GM12878 (cell line): ENCODE data around the gene ADAMTS3. TPM values are rescaled to one million over a fixed set of nuclear protein-coding genes. Genes with fewer than 3 reads are reported as not detected.

Experiments
- ATAC-seq: fragments of 200-7000 bp; cut with Tn5 transposase; 3 replicates; pipeline ENCODE4 v1.9.1; 2020; ENCODE audit warnings: mild to moderate bottlenecking, moderate library complexity
- BruUV-seq: library from RNA; stranded (reverse); fragments of 400-500 nt; replicated peaks from 2 replicates; lab custom pipeline; 2021; lab: Mats Ljungman, UMichigan
- CTCF ChIA-PET: fragments of 300-600 bp; sonication (Branson Sonifier 250); formaldehyde crosslinking; extraction: SDS; loops from one replicate; lab custom pipeline; 2021; ENCODE audit warnings: inconsistent platforms; lab: Yijun Ruan, JAX
- POLR2A ChIA-PET: fragments of 350-600 bp; formaldehyde crosslinking; extraction: SDS; loops from one replicate; lab custom pipeline; 2021; ENCODE audit warnings: inconsistent platforms; lab: Charles Lee
- RAD21 ChIA-PET: fragments of 300-600 bp; sonication (Branson Sonifier 250); formaldehyde crosslinking; loops from one replicate; lab custom pipeline; 2023; ENCODE audit warnings: antibody characterized with exemption; ENCODE audit not compliant: unreplicated experiment; lab: Charles Lee
- SMC1A ChIA-PET: fragments of 300-600 bp; sonication (Branson Sonifier 250); formaldehyde crosslinking; loops from one replicate; lab custom pipeline; 2023; ENCODE audit not compliant: unreplicated experiment, uncharacterized antibody; lab: Charles Lee
- DNase-seq: peaks from one replicate; pipeline ENCODE4 v3.0.0-alpha.2; 2011; ENCODE audit warnings: low read depth, low spot score
- FAIRE-seq: peaks from 3 replicates; lab custom pipeline; 2011; peaks lifted over from hg19 to GRCh38; lab: Jason Lieb, UNC
- H2AFZ ChIP-seq: 2 replicates; pipeline ENCODE4 v1.6.0; 2011; ENCODE audit warnings: low read depth, low read length, control low read depth; ENCODE audit not compliant: control insufficient read depth
- H3K27ac ChIP-seq: 2 replicates; pipeline ENCODE4 v1.5.1; 2011; ENCODE audit warnings: control low read depth; ENCODE audit not compliant: control insufficient read depth, insufficient read depth
- H3K27me3 ChIP-seq, 2 experiments: replicated peaks in 1 of 2; 2 replicates each; pipeline versions ENCODE4 v1.6.0 to v1.6.1; 2011; ENCODE audit warnings: low read length in 1 of 2; ENCODE audit not compliant: control insufficient read depth in 2 of 2, insufficient read depth in 2 of 2
- H3K36me3 ChIP-seq, 2 experiments: 2 replicates each; pipeline ENCODE4 v1.5.1; 2011; ENCODE audit warnings: low read length in 1 of 2; ENCODE audit not compliant: control insufficient read depth in 2 of 2, insufficient read depth in 2 of 2
- H3K4me1 ChIP-seq: 2 replicates; pipeline ENCODE4 v1.6.1; 2011; ENCODE audit warnings: mild to moderate bottlenecking, low read length, moderate library complexity, mixed read lengths; ENCODE audit not compliant: control insufficient read depth, insufficient read depth
- H3K4me2 ChIP-seq: 2 replicates; pipeline ENCODE4 v1.6.0; 2011; ENCODE audit warnings: control low read depth; ENCODE audit not compliant: control insufficient read depth, insufficient read depth
- H3K4me3 ChIP-seq: fragments of 200-600 bp; sonication (generic); 2 replicates; pipeline ENCODE4 v1.5.1; 2016
- H3K79me2 ChIP-seq: 2 replicates; pipeline ENCODE4 v1.6.0; 2011; ENCODE audit warnings: low read length; ENCODE audit not compliant: control insufficient read depth, insufficient read depth
- H3K9ac ChIP-seq: 2 replicates; pipeline ENCODE4 v1.8.0; 2011; ENCODE audit warnings: low read length, control low read depth, mixed read lengths; ENCODE audit not compliant: control insufficient read depth, insufficient read depth
- H3K9me3 ChIP-seq: replicated peaks from 3 replicates; pipeline ENCODE4 v1.5.1; 2011; ENCODE audit warnings: mild to moderate bottlenecking, low read length; ENCODE audit not compliant: control insufficient read depth, insufficient read depth
- H4K20me1 ChIP-seq: 2 replicates; pipeline ENCODE4 v1.6.0; 2011; ENCODE audit not compliant: control insufficient read depth, insufficient read depth
- BACH1 ChIP-seq: fragments of 450-650 bp; IDR thresholded peaks from 2 replicates; pipeline ENCODE4 v1.6.1; 2017; ENCODE audit warnings: mild to moderate bottlenecking, borderline replicate concordance
- BMI1 ChIP-seq: fragments of 450-650 bp; IDR thresholded peaks from 2 replicates; pipeline ENCODE4 v1.6.1; 2016; ENCODE audit warnings: mild to moderate bottlenecking, moderate library complexity, borderline replicate concordance
- CBFB ChIP-seq: IDR thresholded peaks from 2 replicates; pipeline ENCODE4 v1.6.1; 2016; ENCODE audit warnings: antibody characterized with exemption, low read depth
- CEBPB ChIP-seq, 2 experiments: fragments of 150-350 bp in 1 of 2; IDR thresholded peaks; 2 replicates each; pipeline ENCODE4 v1.6.1; 2012 to 2014; ENCODE audit warnings: low read depth in 2 of 2, low read length in 2 of 2, borderline replicate concordance in 1 of 2, inconsistent platforms in 1 of 2
- FOS ChIP-seq: IDR thresholded peaks from 3 replicates; pipeline ENCODE4 v1.6.1; 2011; ENCODE audit warnings: borderline replicate concordance; ENCODE audit not compliant: insufficient read length; ENCODE audit errors: extremely low read depth
- FOXK2 ChIP-seq: fragments of 450-650 bp; IDR thresholded peaks from 2 replicates; pipeline ENCODE4 v1.6.1; 2017; ENCODE audit warnings: mild to moderate bottlenecking, moderate library complexity
- GABPA ChIP-seq: IDR thresholded peaks from 2 replicates; pipeline ENCODE4 v1.6.1; 2014; ENCODE audit warnings: antibody characterized with exemption, low read depth, mild to moderate bottlenecking, inconsistent platforms
- IRF4 ChIP-seq: IDR thresholded peaks from 2 replicates; pipeline ENCODE4 v1.6.1; 2011; ENCODE audit warnings: low read depth, low read length
- JUNB ChIP-seq: IDR thresholded peaks from 2 replicates; pipeline ENCODE4 v1.6.1; 2016; ENCODE audit warnings: antibody characterized with exemption, mild to moderate bottlenecking
- LARP7 ChIP-seq: fragments of 450-650 bp; IDR thresholded peaks from 2 replicates; pipeline ENCODE4 v1.6.1; 2017; ENCODE audit warnings: mild to moderate bottlenecking
- MEF2A ChIP-seq: IDR thresholded peaks from 2 replicates; pipeline ENCODE4 v1.6.1; 2011; ENCODE audit warnings: low read depth, mild to moderate bottlenecking, low read length, moderate library complexity; ENCODE audit not compliant: insufficient read depth
- MTA2 ChIP-seq: fragments of 450-650 bp; IDR thresholded peaks from 2 replicates; pipeline ENCODE4 v1.6.1; 2016; ENCODE audit warnings: low read depth, mild to moderate bottlenecking, moderate library complexity
- MYB ChIP-seq: fragments of 150-350 bp; IDR thresholded peaks from 2 replicates; pipeline ENCODE4 v1.6.1; 2014; ENCODE audit warnings: mild to moderate bottlenecking, low read depth, low read length, borderline replicate concordance
- RBBP5 ChIP-seq: fragments of 200-600 bp; sonication (generic); conservative IDR thresholded peaks from 2 replicates; pipeline ENCODE4 v1.6.1; 2016
- SP1 ChIP-seq: IDR thresholded peaks from one replicate; pipeline ENCODE4 v1.6.1; 2011; ENCODE audit warnings: low read depth, low read length
- SREBF1 ChIP-seq: IDR thresholded peaks from 2 replicates; pipeline ENCODE4 v1.6.1; 2012; ENCODE audit warnings: mild to moderate bottlenecking, low read length
- TBL1XR1 ChIP-seq: IDR thresholded peaks from 2 replicates; pipeline ENCODE4 v1.6.1; 2012; ENCODE audit warnings: low read depth, low read length, improper control_type of control experiment
- TCF7 ChIP-seq: IDR thresholded peaks from 2 replicates; pipeline ENCODE4 v1.6.1; 2014; ENCODE audit warnings: antibody characterized with exemption, borderline replicate concordance
- ZNF384 ChIP-seq: IDR thresholded peaks from 2 replicates; pipeline ENCODE4 v1.6.1; 2012; ENCODE audit warnings: low read depth, mild to moderate bottlenecking, low read length, improper control_type of control experiment, borderline replicate concordance
- WGBS: methylation state at CpG from one replicate; pipeline ENCODE4 v1.1.6; 2016; ENCODE audit warnings: low lambda C conversion rate; ENCODE audit not compliant: insufficient replicate concordance, insufficient coverage; ENCODE audit errors: missing lambda C conversion rate; 5-methylcytosine and 5-hydroxymethylcytosine counted together
- in situ Hi-C: fragments of 300-500 bp; cut with MboI; formaldehyde crosslinking; loops from 9 replicates; pipeline ENCODE4 v1.14.3; 2018; ENCODE audit warnings: mixed read lengths
- intact Hi-C: fragments of 100-400 bp; cut with micrococcal nuclease; formaldehyde crosslinking; loops from one replicate; pipeline ENCODE4 v1.14.2; 2022; ENCODE audit not compliant: unreplicated experiment
- polyA plus RNA-seq, 11 experiments: library from polyadenylated mRNA; depleted of rRNA in 4 of 11; unstranded in 6 of 11; stranded (reverse) in 5 of 11; fragments of >200 nt; fragmentation: Nextera tagmentation in 4 of 11; fragmentation: Illumina TruSeq in 1 of 11; extraction: Ambion mirVana in 4 of 11; extraction: Trizol in 1 of 11; gene quantifications; 1 replicate in 1 of 11; 2 replicates in 10 of 11; pipeline versions ENCODE4 v1.2.1 to v1.2.3, GENCODE V29; 2011 to 2016; ENCODE audit warnings: inconsistent platforms in 2 of 11, missing spikeins in 2 of 11, low read depth in 1 of 11
- total RNA-seq, 4 experiments: library from RNA; depleted of rRNA in 3 of 4; stranded (reverse); fragments of >200 nt in 3 of 4; fragmentation: Illumina TruSeq in 1 of 4; extraction: Trizol in 1 of 4; gene quantifications; 2 replicates each; pipeline versions ENCODE4 v1.2.1 to v1.2.3, GENCODE V29; 2013 to 2021
- TF ChIP-seq, protein P1 (sequence below): IDR thresholded peaks from 2 replicates; pipeline ENCODE4 v1.6.1; 2012; ENCODE audit warnings: low read depth, low read length, improper control_type of control experiment
- TF ChIP-seq, protein P2 (sequence below): fragments of 450-650 bp; conservative IDR thresholded peaks from 2 replicates; pipeline ENCODE4 v1.6.1; 2017; ENCODE audit warnings: mild to moderate bottlenecking, moderate library complexity
- TF ChIP-seq, protein P3 (sequence below): IDR thresholded peaks from 2 replicates; pipeline ENCODE4 v1.6.1; 2011; ENCODE audit warnings: borderline replicate concordance, low read depth, mild to moderate bottlenecking, moderate library complexity, low read length; ENCODE audit not compliant: insufficient read depth, poor library complexity, severe bottlenecking

ADAMTS3 gene
- total and polyA plus RNA-seq, 10 of the 15 experiments (the other 5 are each of a cell fraction or from before 2014, with no cell fraction given) = under 0.01 to 0.07 (median 0.02) TPM; not detected in 6

DNA sequence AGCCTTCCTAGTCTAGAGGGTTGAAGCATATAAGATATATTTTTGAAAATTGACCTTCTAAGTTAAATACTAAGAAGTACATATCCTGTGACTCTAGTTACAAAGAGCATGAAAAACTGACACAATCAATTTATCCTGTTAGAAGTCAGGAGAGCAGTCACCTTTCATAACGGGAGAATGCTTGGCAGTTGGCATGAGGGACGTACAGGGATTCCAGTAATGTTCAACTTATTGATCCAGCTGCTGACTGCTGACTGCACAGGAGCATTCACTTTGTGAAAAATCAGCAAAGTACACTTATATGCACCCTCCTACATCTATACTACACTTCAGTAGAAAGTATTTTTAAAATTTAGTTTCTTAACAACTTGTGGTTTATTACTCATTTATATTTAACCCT, 4.2 kb downstream of the ADAMTS3 start (continued):
- TF ChIP-seq IRF4 (no peak), GABPA (no peak), BMI1 (no peak), ZNF384 (no peak), BACH1 (no peak), MYB (no peak), LARP7 (no peak)

DNA sequence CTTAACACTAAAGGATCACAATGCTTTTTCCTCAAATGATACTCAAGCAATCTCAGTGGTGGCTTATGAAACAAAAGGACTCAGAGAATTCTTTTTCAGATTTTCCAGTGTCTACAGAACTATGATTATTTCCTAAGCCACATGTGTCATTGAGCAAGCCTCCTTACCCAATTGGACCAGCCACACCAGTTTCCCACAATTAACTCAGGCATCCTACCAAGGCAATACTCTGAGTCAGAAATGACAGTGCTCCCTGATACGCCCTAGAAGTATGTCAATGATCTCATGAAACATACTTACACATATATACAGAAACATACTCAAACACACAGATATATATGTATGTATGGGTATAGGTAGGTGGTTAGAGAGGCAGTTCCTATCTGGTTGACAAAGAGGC, 4.8 kb downstream of the ADAMTS3 start:
- no peak overlapping the region for H3K27ac ChIP-seq
- ATAC-seq = no peak

More for the DNA sequence above, 4.8 kb downstream of the ADAMTS3 start:
- H3K4me3 ChIP-seq = no peak overlapping the region
- ChIA-PET RAD21 (no interaction called here), POLR2A (no interaction called here), SMC1A (no interaction called here), CTCF (no interaction called here)
- in situ Hi-C loops = no loop called here
- intact Hi-C loops = no loop called here
- no peak for FAIRE-seq
- WGBS = 0% methylated on average over 1 of the region's 1 CpG
- no peaks in the 10 kb centered on the region for H3K9me3 ChIP-seq
- no peaks in the 10 kb centered on the region for H3K36me3 ChIP-seq
- no peak overlapping the region for H3K4me2 ChIP-seq
- no peaks in the 10 kb centered on the region for H3K4me1 ChIP-seq
- peaks cover 4 to 9% of the 10 kb centered on the region in 2 experiments; a peak in 3 of 4 replicates for H3K27me3 ChIP-seq
- H4K20me1 ChIP-seq = no peaks in the 10 kb centered on the region
- H3K79me2 ChIP-seq = no peaks in the 10 kb centered on the region
- DNase-seq = no peak
- TF ChIP-seq CEBPB (IDR thresholded peaks at IDR 0.05; ENCODE audit: borderline replicate concordance in 1 of 2, low read depth in 2 of 2, low read length in 2 of 2) (no peak), MTA2 (no peak), SREBF1 (no peak), MEF2A (no peak), TBL1XR1 (no peak), FOXK2 (no peak), JUNB (no peak), CBFB (no peak), RBBP5 (no peak), TCF7 (no peak), SP1 (no peak), FOS (no peak)
- TF ChIP-seq, protein P1, sequence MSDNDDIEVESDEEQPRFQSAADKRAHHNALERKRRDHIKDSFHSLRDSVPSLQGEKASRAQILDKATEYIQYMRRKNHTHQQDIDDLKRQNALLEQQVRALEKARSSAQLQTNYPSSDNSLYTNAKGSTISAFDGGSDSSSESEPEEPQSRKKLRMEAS = no peak
- TF ChIP-seq, protein P2, sequence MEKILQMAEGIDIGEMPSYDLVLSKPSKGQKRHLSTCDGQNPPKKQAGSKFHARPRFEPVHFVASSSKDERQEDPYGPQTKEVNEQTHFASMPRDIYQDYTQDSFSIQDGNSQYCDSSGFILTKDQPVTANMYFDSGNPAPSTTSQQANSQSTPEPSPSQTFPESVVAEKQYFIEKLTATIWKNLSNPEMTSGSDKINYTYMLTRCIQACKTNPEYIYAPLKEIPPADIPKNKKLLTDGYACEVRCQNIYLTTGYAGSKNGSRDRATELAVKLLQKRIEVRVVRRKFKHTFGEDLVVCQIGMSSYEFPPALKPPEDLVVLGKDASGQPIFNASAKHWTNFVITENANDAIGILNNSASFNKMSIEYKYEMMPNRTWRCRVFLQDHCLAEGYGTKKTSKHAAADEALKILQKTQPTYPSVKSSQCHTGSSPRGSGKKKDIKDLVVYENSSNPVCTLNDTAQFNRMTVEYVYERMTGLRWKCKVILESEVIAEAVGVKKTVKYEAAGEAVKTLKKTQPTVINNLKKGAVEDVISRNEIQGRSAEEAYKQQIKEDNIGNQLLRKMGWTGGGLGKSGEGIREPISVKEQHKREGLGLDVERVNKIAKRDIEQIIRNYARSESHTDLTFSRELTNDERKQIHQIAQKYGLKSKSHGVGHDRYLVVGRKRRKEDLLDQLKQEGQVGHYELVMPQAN = no peak
- TF ChIP-seq, protein P3, sequence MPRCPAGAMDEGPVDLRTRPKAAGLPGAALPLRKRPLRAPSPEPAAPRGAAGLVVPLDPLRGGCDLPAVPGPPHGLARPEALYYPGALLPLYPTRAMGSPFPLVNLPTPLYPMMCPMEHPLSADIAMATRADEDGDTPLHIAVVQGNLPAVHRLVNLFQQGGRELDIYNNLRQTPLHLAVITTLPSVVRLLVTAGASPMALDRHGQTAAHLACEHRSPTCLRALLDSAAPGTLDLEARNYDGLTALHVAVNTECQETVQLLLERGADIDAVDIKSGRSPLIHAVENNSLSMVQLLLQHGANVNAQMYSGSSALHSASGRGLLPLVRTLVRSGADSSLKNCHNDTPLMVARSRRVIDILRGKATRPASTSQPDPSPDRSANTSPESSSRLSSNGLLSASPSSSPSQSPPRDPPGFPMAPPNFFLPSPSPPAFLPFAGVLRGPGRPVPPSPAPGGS = no peak
- H3K9ac ChIP-seq = no peak overlapping the region
- no peak overlapping the region for H2AFZ ChIP-seq
- no TSS peak for BruUV-seq
